Sigmoid colon (tissue), 4 donors: ENCODE results near the gene MEF2A.

Experiments
- POLR2A ChIP-seq, 2 donors: fragments of 450-650 bp; IDR thresholded peaks; one replicate each; pipeline ENCODE4 v1.6.1; 2016; ENCODE audit warnings: antibody characterized with exemption in 2 of 2, mild to moderate bottlenecking in 2 of 2, moderate library complexity in 2 of 2
- POLR2AphosphoS5 ChIP-seq, 4 donors: sonication (generic); formaldehyde crosslinking; IDR thresholded peaks; one replicate each; pipeline ENCODE4 v1.6.1; 2017; ENCODE audit warnings: antibody characterized with exemption in 4 of 4

DNA sequence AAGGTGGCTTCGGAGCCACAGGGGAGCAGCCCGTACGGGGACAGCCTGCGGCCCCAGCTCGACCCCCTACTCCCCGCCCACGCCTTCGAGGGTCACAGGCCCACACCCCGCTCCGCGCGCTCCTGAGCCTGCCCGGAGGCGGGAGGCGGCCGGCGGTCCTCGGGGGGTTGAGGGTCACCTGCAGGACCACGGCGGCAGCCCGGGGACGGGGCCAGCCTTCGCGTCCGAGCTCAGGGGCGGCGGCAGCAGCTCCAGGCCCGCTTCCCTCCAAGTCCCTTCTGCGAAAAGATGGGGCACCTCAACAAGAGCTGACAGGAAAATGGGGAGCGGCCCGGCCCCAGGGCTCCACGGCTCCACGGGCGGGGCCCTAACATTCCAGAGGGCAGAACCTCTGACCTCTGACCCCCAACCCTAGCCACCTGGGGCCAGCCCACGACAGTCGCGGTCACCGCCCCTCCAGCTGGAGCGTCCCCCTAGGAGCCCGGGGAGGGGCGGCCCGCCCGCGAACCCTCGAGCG is 167.0 kb downstream of the MEF2A start:
- TF ChIP-seq POLR2A (IDR thresholded peaks at IDR 0.05) (no peak), POLR2AphosphoS5 (IDR thresholded peaks at IDR 0.05) (no peak)
